Activated CD4-positive, alpha-beta T cell treated with anti-CD3 and anti-CD28 coated beads for 36 hours (primary cell): ENCODE measurements around the gene DNAJB1. TPM values are rescaled to one million over a fixed set of nuclear protein-coding genes. Genes with fewer than 3 reads are reported as not detected.

ENCODE experiments used
- ATAC-seq: fragments of 200-7000 bp; cut with Tn5 transposase; one replicate; pipeline ENCODE4 v1.10.0; 2021; ENCODE audit warnings: mild to moderate bottlenecking, moderate library complexity
- CTCF ChIA-PET: fragments of 350-600 bp; sonication (Branson Sonifier 250); formaldehyde crosslinking; loops from one replicate; lab custom pipeline; 2021; ENCODE audit warnings: antibody characterized with exemption; lab: Charles Lee
- POLR2A ChIA-PET: fragments of 350-600 bp; sonication (Branson Sonifier 250); formaldehyde crosslinking; loops from one replicate; lab custom pipeline; 2021; ENCODE audit warnings: antibody characterized with exemption, inconsistent platforms; lab: Charles Lee
- DNase-seq: peaks from one replicate; pipeline ENCODE4 v3.0.0-alpha.2; 2020
- H3K27ac Mint-ChIP-seq: one replicate; pipeline ENCODE4 v1.8.0; 2021; ENCODE audit warnings: mixed read lengths
- H3K27me3 Mint-ChIP-seq: one replicate; pipeline ENCODE4 v1.8.0; 2021; ENCODE audit warnings: mixed read lengths
- H3K36me3 Mint-ChIP-seq: one replicate; pipeline ENCODE4 v1.8.0; 2021; ENCODE audit warnings: low read depth, mixed read lengths
- H3K4me1 Mint-ChIP-seq: one replicate; pipeline ENCODE4 v1.8.0; 2021; ENCODE audit warnings: mixed read lengths
- H3K4me3 Mint-ChIP-seq: one replicate; pipeline ENCODE4 v1.8.0; 2021; ENCODE audit warnings: mild to moderate bottlenecking, moderate library complexity, mixed read lengths
- H3K9me3 Mint-ChIP-seq: one replicate; pipeline ENCODE4 v1.8.0; 2021; ENCODE audit warnings: low read depth, mixed read lengths
- intact Hi-C, 2 experiments: fragments of 100-400 bp; cut with DNase I in 1 of 2; cut with micrococcal nuclease in 1 of 2; formaldehyde crosslinking; loops; one replicate each; pipeline versions ENCODE4 v1.14.2 to v1.15.1; 2022 to 2024; cut with DNase I, micrococcal nuclease
- total RNA-seq, 2 experiments: library from RNA; stranded (reverse); gene quantifications; one replicate each; pipeline ENCODE4 v1.2.3, GENCODE V29; 2021

Gene DNAJB1
- total RNA-seq, 2 experiments from 2014 or later = 69.3 to 72.6 TPM

GRCh38 chr19:14540741-14541525, 22.7 kb upstream of the DNAJB1 start:
- intact Hi-C loops = no loop called here
- POLR2A ChIA-PET = no interaction called here
- CTCF ChIA-PET = no interaction called here
- Mint-ChIP-seq H3K27ac (no peak overlapping the region), H3K9me3 (no peaks in the 10 kb centered on the region), H3K36me3 (no peaks in the 10 kb centered on the region), H3K4me3 (no peak overlapping the region), H3K4me1 (peaks cover 45% of the 10 kb centered on the region), H3K27me3 (no peaks in the 10 kb centered on the region)
- ATAC-seq (no peak), DNase-seq (no peak)

GRCh38 chr19:14536926-14537692, 18.9 kb upstream of the DNAJB1 start:
- intact Hi-C loops = loop anchor here in 1 of 2 experiments (2.0 kb wide), 1 partner anchor 20 kb away; no protein-coding TSS in a partner anchor
- peak; percentile 89 for ATAC-seq
- Mint-ChIP-seq H3K27ac (no peak overlapping the region), H3K27me3 (no peaks in the 10 kb centered on the region), H3K4me3 (no peak overlapping the region), H3K36me3 (peaks cover 6% of the 10 kb centered on the region), H3K9me3 (no peaks in the 10 kb centered on the region), H3K4me1 (peaks cover 47% of the 10 kb centered on the region)
- CTCF ChIA-PET = interaction anchor here (0.6 to 2.1 kb wide), 3 partner anchors 13 to 33 kb away, joined by 3 to 9 read pairs (median 3); no protein-coding TSS in a partner anchor
- peak; percentile 83 for DNase-seq
- POLR2A ChIA-PET = interaction anchor here (1.7 kb wide), 1 partner anchor 13 kb away, joined by 5 read pairs; no protein-coding TSS in a partner anchor

GRCh38 chr19:14533450-14533849, 15.3 kb upstream of the DNAJB1 start:
- ChIA-PET POLR2A (no interaction called here), CTCF (interaction anchor here (0.6 to 0.9 kb wide), 3 partner anchors 15 to 199 kb away, joined by 3 read pairs; no protein-coding TSS in a partner anchor)
- DNase-seq = no peak
- Mint-ChIP-seq H3K4me1 (peaks cover 52% of the 10 kb centered on the region), H3K27me3 (no peaks in the 10 kb centered on the region), H3K36me3 (peaks cover 7% of the 10 kb centered on the region), H3K4me3 (no peak overlapping the region), H3K9me3 (no peaks in the 10 kb centered on the region), H3K27ac (no peak overlapping the region)
- intact Hi-C loops = no loop called here
- no peak for ATAC-seq

GRCh38 chr19:14530506-14530905, 12.3 kb upstream of the DNAJB1 start:
- ATAC-seq (no peak), DNase-seq (no peak)
- Mint-ChIP-seq H3K9me3 (no peaks in the 10 kb centered on the region), H3K36me3 (peaks cover 7% of the 10 kb centered on the region), H3K27me3 (no peaks in the 10 kb centered on the region), H3K27ac (peak overlapping the region; percentile 55), H3K4me1 (peaks cover 39% of the 10 kb centered on the region), H3K4me3 (peak overlapping the region; percentile 83)
- intact Hi-C loops = no loop called here
- ChIA-PET CTCF (interaction anchor here (0.7 kb wide), 1 partner anchor 372 kb away, joined by 4 read pairs; no protein-coding TSS in a partner anchor), POLR2A (interaction anchor here (1.7 kb wide), 1 partner anchor 12 kb away, joined by 8 read pairs; the partner anchor contains the start of gene DNAJB1)

- ChIA-PET CTCF (interaction anchor here (0.6 to 1.3 kb wide), 3 partner anchors 22 to 415 kb away, joined by 3 read pairs; partner anchors contain the start of gene NDUFB7), POLR2A (interaction anchor here (1.7 kb wide), 1 partner anchor 11 kb away, joined by 8 read pairs; the partner anchor contains the start of gene DNAJB1)
- Mint-ChIP-seq H3K4me3 (peak overlapping the region; percentile 83), H3K9me3 (no peaks in the 10 kb centered on the region), H3K27ac (peak overlapping the region; percentile 90), H3K27me3 (no peaks in the 10 kb centered on the region), H3K4me1 (peaks cover 39% of the 10 kb centered on the region), H3K36me3 (peaks cover 7% of the 10 kb centered on the region)
- no peak for DNase-seq
- intact Hi-C loops = no loop called here
- no peak for ATAC-seq
These were observed 11.8 kb upstream of the DNAJB1 start for GRCh38 chr19:14530005-14530348.

- H3K9me3 Mint-ChIP-seq = no peaks in the 10 kb centered on the region
- ATAC-seq (peak; percentile 98), DNase-seq (peak; percentile 100)
- no peaks in the 10 kb centered on the region for H3K27me3 Mint-ChIP-seq
- CTCF ChIA-PET = interaction anchor here (0.6 to 1.3 kb wide), 3 partner anchors 22 to 414 kb away, joined by 3 read pairs; partner anchors contain the start of gene NDUFB7
- peak within 1 kb of the TSS; percentile 90 for H3K27ac Mint-ChIP-seq
- intact Hi-C loops = loop anchor here (1.0 to 10.0 kb wide), 12 partner anchors 11 to 1745 kb away; partner anchors contain the start of genes DNAJB1 (in 2 of the 2), DDX39A (in 1 of the 2), GIPC1 (in 1 of the 2) and IER2 (in 1 of the 2)
- H3K4me3 Mint-ChIP-seq = peak within 1 kb of the TSS; percentile 83
- peaks cover 37% of the 10 kb centered on the region for H3K4me1 Mint-ChIP-seq
- POLR2A ChIA-PET = interaction anchor here (0.7 to 1.7 kb wide), 2 partner anchors 11 to 96 kb away, joined by 3 to 8 read pairs; partner anchors contain the start of gene DNAJB1
- peaks cover 7% of the 10 kb centered on the region for H3K36me3 Mint-ChIP-seq
These were observed 11.2 kb upstream of the DNAJB1 start, which contains the start of gene TECR for GRCh38 chr19:14529254-14530004. TECR (plus strand) TSS chr19:14529594; CDS start chr19:14529697, 103 bp downstream.

GRCh38 chr19:14528419-14529253, 10.4 kb upstream of the DNAJB1 start:
- no peak for ATAC-seq
- CTCF ChIA-PET = interaction anchor here (1.3 kb wide), 1 partner anchor 43 kb away, joined by 3 read pairs; the partner anchor contains the start of gene NDUFB7

GRCh38 chr19:14526423-14526822, 8.2 kb upstream of the DNAJB1 start:
- Mint-ChIP-seq H3K4me1 (peaks cover 46% of the 10 kb centered on the region), H3K4me3 (no peak overlapping the region), H3K36me3 (peaks cover 2% of the 10 kb centered on the region), H3K27ac (no peak overlapping the region), H3K9me3 (no peaks in the 10 kb centered on the region), H3K27me3 (no peaks in the 10 kb centered on the region)
- ChIA-PET CTCF (interaction anchor here (0.6 to 1.8 kb wide), 6 partner anchors 20 to 455 kb away, joined by 3 to 6 read pairs (median 3); no protein-coding TSS in a partner anchor), POLR2A (interaction anchor here (0.5 kb wide), 1 partner anchor 130 kb away, joined by 3 read pairs; no protein-coding TSS in a partner anchor)
- no peak for ATAC-seq
- no peak for DNase-seq
- intact Hi-C loops = loop anchor here (10.0 kb wide), 4 partner anchors 778 to 1742 kb away; partner anchors contain the start of genes IER2 (in 1 of the 2), JUNB (in 1 of the 2) and STX10 (in 1 of the 2)

More at GRCh38 chr19:14528419-14529253, 10.4 kb upstream of the DNAJB1 start:
- POLR2A ChIA-PET = interaction anchor here (0.7 kb wide), 1 partner anchor 95 kb away, joined by 3 read pairs; no protein-coding TSS in a partner anchor
- Mint-ChIP-seq H3K36me3 (peaks cover 7% of the 10 kb centered on the region), H3K9me3 (no peaks in the 10 kb centered on the region), H3K27ac (peak overlapping the region; percentile 90), H3K4me3 (peak overlapping the region; percentile 83), H3K4me1 (peaks cover 43% of the 10 kb centered on the region), H3K27me3 (no peaks in the 10 kb centered on the region)
- intact Hi-C loops = loop anchor here (1.0 to 10.0 kb wide), 12 partner anchors 10 to 1744 kb away; partner anchors contain the start of genes DNAJB1 (in 2 of the 2), DDX39A (in 1 of the 2), GIPC1 (in 1 of the 2) and IER2 (in 1 of the 2)
- DNase-seq = no peak

GRCh38 chr19:14525729-14526128, 7.5 kb upstream of the DNAJB1 start:
- ATAC-seq = no peak
- CTCF ChIA-PET = interaction anchor here (0.6 to 1.8 kb wide), 9 partner anchors 13 to 454 kb away, joined by 3 to 6 read pairs (median 3); no protein-coding TSS in a partner anchor
- no peak overlapping the region for H3K4me3 Mint-ChIP-seq
- no peaks in the 10 kb centered on the region for H3K9me3 Mint-ChIP-seq
- DNase-seq = no peak
- peaks cover 1% of the 10 kb centered on the region for H3K36me3 Mint-ChIP-seq
- no peak overlapping the region for H3K27ac Mint-ChIP-seq
- intact Hi-C loops = loop anchor here (10.0 kb wide), 4 partner anchors 779 to 1741 kb away; partner anchors contain the start of genes IER2 (in 1 of the 2), JUNB (in 1 of the 2) and STX10 (in 1 of the 2)
- POLR2A ChIA-PET = no interaction called here
- H3K27me3 Mint-ChIP-seq = no peaks in the 10 kb centered on the region
- peaks cover 43% of the 10 kb centered on the region for H3K4me1 Mint-ChIP-seq
